Panc1 (cell line): ENCODE results near the gene UQCRH.

ENCODE experiments used
- CTCF ChIP-seq: fragments of 450-650 bp; IDR thresholded peaks from 2 replicates; pipeline ENCODE4 v1.5.1; 2017; ENCODE audit warnings: mild to moderate bottlenecking
- REST ChIP-seq, 2 experiments: IDR thresholded peaks; 2 replicates each; pipeline ENCODE4 v1.6.1; 2011 to 2012; ENCODE audit warnings: low read depth in 2 of 2, control low read depth in 1 of 2, low read length in 1 of 2, mild to moderate bottlenecking in 1 of 2, moderate library complexity in 1 of 2; ENCODE audit not compliant: insufficient read depth in 1 of 2

GRCh38 chr1:46341222-46342083, 38.0 kb downstream of the UQCRH start:
- TF ChIP-seq CTCF (no peak), REST (IDR thresholded peaks at IDR 0.05; ENCODE audit: insufficient read depth in 1 of 2, low read depth in 2 of 2, low read length in 1 of 2) (no peak)
